ENCODE results near the gene ALDH16A1.
"Not testable (repeated sequence)": the region's sequence is repeated elsewhere in the genome, so short reads cannot be mapped to it uniquely, and the experiment has no call there.

The ALDH16A1 gene

GRCh38 chr19:49456326-49456725, 3.3 kb downstream of the ALDH16A1 start:
- TF ChIP-seq POLR2AphosphoS5 (IDR thresholded peaks at IDR 0.05; ENCODE audit: low read depth, low read length), result no peak
- TF ChIP-seq POLR2A (IDR thresholded peaks at IDR 0.05; ENCODE audit: low read depth, low read length), result no peak
- TF ChIP-seq TAF1 (IDR thresholded peaks at IDR 0.05; ENCODE audit: borderline replicate concordance, low read depth, low read length), result no peak
- FAIRE-seq (no peak), DNase-seq (ENCODE audit: insufficient read length) (no peak)

GRCh38 chr19:49458567-49458903, 5.5 kb downstream of the ALDH16A1 start:
- DNase-seq (ENCODE audit: insufficient read length), result no peak
- TF ChIP-seq POLR2A (IDR thresholded peaks at IDR 0.05; ENCODE audit: low read depth, low read length) (no peak), POLR2AphosphoS5 (IDR thresholded peaks at IDR 0.05; ENCODE audit: low read depth, low read length) (no peak), TAF1 (IDR thresholded peaks at IDR 0.05; ENCODE audit: borderline replicate concordance, low read depth, low read length) (no peak)
- FAIRE-seq, result no peak

- TF ChIP-seq POLR2AphosphoS5 (IDR thresholded peaks at IDR 0.05; ENCODE audit: low read depth, low read length) (no peak), POLR2A (IDR thresholded peaks at IDR 0.05; ENCODE audit: low read depth, low read length) (no peak), TAF1 (IDR thresholded peaks at IDR 0.05; ENCODE audit: borderline replicate concordance, low read depth, low read length) (no peak)
- DNase-seq (ENCODE audit: insufficient read length), result no peak
- FAIRE-seq, result no peak
Observed at GRCh38 chr19:49459388-49459787, 6.4 kb downstream of the ALDH16A1 start.

GRCh38 chr19:49461130-49461529, 8.1 kb downstream of the ALDH16A1 start:
- FAIRE-seq, result not testable (repeated sequence)

GRCh38 chr19:49461656-49462055, 8.6 kb downstream of the ALDH16A1 start:
- no peak for FAIRE-seq
- TF ChIP-seq POLR2AphosphoS5 (IDR thresholded peaks at IDR 0.05; ENCODE audit: low read depth, low read length), result no peak
- no peak for TF ChIP-seq POLR2A (IDR thresholded peaks at IDR 0.05; ENCODE audit: low read depth, low read length)
- no peak for TF ChIP-seq TAF1 (IDR thresholded peaks at IDR 0.05; ENCODE audit: borderline replicate concordance, low read depth, low read length)
- DNase-seq (ENCODE audit: insufficient read length), result no peak

More at GRCh38 chr19:49461130-49461529, 8.1 kb downstream of the ALDH16A1 start:
- not testable (repeated sequence) for DNase-seq (ENCODE audit: insufficient read length)

GRCh38 chr19:49462492-49462891, 9.5 kb downstream of the ALDH16A1 start:
- DNase-seq (ENCODE audit: insufficient read length) (no peak), FAIRE-seq (no peak)
- TF ChIP-seq POLR2A (IDR thresholded peaks at IDR 0.05; ENCODE audit: low read depth, low read length), result no peak
- TF ChIP-seq POLR2AphosphoS5 (IDR thresholded peaks at IDR 0.05; ENCODE audit: low read depth, low read length), result no peak
- TF ChIP-seq TAF1 (IDR thresholded peaks at IDR 0.05; ENCODE audit: borderline replicate concordance, low read depth, low read length), result no peak

- DNase-seq (ENCODE audit: insufficient read length), result no peak
- no peak for TF ChIP-seq POLR2A (IDR thresholded peaks at IDR 0.05; ENCODE audit: low read depth, low read length)
- no peak for TF ChIP-seq TAF1 (IDR thresholded peaks at IDR 0.05; ENCODE audit: borderline replicate concordance, low read depth, low read length)
- TF ChIP-seq POLR2AphosphoS5 (IDR thresholded peaks at IDR 0.05; ENCODE audit: low read depth, low read length), result no peak
- FAIRE-seq, result no peak
Observed at GRCh38 chr19:49463960-49464740, 11.1 kb downstream of the ALDH16A1 start.

- TF ChIP-seq TAF1 (IDR thresholded peaks at IDR 0.05; ENCODE audit: borderline replicate concordance, low read depth, low read length), result no peak
- no peak for TF ChIP-seq POLR2A (IDR thresholded peaks at IDR 0.05; ENCODE audit: low read depth, low read length)
- no peak for TF ChIP-seq POLR2AphosphoS5 (IDR thresholded peaks at IDR 0.05; ENCODE audit: low read depth, low read length)
- FAIRE-seq (no peak), DNase-seq (ENCODE audit: insufficient read length) (no peak)
Observed at GRCh38 chr19:49465371-49465770, 12.3 kb downstream of the ALDH16A1 start.

GRCh38 chr19:49468199-49468598, 15.2 kb downstream of the ALDH16A1 start:
- TF ChIP-seq POLR2A (IDR thresholded peaks at IDR 0.05; ENCODE audit: low read depth, low read length) (no peak), TAF1 (IDR thresholded peaks at IDR 0.05; ENCODE audit: borderline replicate concordance, low read depth, low read length) (no peak), POLR2AphosphoS5 (IDR thresholded peaks at IDR 0.05; ENCODE audit: low read depth, low read length) (no peak)
- FAIRE-seq, result no peak
- no peak for DNase-seq (ENCODE audit: insufficient read length)

- FAIRE-seq, result peak; percentile 82
- DNase-seq (ENCODE audit: insufficient read length), result peak; percentile 71
- no peak for TF ChIP-seq POLR2A (IDR thresholded peaks at IDR 0.05; ENCODE audit: low read depth, low read length)
Observed at GRCh38 chr19:49468746-49469447, 15.9 kb downstream of the ALDH16A1 start.

- TF ChIP-seq POLR2A (IDR thresholded peaks at IDR 0.05; ENCODE audit: low read depth, low read length) (0 out of 2 replicates have a peak, but pooled peaks have one; percentile 24), POLR2AphosphoS5 (IDR thresholded peaks at IDR 0.05; ENCODE audit: low read depth, low read length) (no peak), TAF1 (IDR thresholded peaks at IDR 0.05; ENCODE audit: borderline replicate concordance, low read depth, low read length) (no peak)
- peak; percentile 94 for FAIRE-seq
Observed at GRCh38 chr19:49469828-49470614, 17.0 kb downstream of the ALDH16A1 start.

GRCh38 chr19:49470615-49470978, 17.6 kb downstream of the ALDH16A1 start:
- FAIRE-seq, result no peak
- DNase-seq (ENCODE audit: insufficient read length), result no peak
- TF ChIP-seq POLR2A (IDR thresholded peaks at IDR 0.05; ENCODE audit: low read depth, low read length) (no peak), TAF1 (IDR thresholded peaks at IDR 0.05; ENCODE audit: borderline replicate concordance, low read depth, low read length) (no peak)

More at GRCh38 chr19:49469828-49470614, 17.0 kb downstream of the ALDH16A1 start:
- DNase-seq (ENCODE audit: insufficient read length), result peak; percentile 74

All from GM12892 (cell line).